ENCODE results near the gene DMGDH.

DMGDH gene

GRCh38 chr5:79062436-79062835, 7.0 kb downstream of the DMGDH start:
- no peak for DNase-seq (ENCODE audit: low spot score)

- no peak for DNase-seq (ENCODE audit: low spot score)
Observed at GRCh38 chr5:79059674-79060073, 9.8 kb downstream of the DMGDH start.

- no peak for DNase-seq (ENCODE audit: low spot score)
Observed at GRCh38 chr5:79056847-79057246, 12.6 kb downstream of the DMGDH start.

GRCh38 chr5:79055017-79055416, 14.5 kb downstream of the DMGDH start:
- no peak for DNase-seq (ENCODE audit: low spot score)

DNA sequence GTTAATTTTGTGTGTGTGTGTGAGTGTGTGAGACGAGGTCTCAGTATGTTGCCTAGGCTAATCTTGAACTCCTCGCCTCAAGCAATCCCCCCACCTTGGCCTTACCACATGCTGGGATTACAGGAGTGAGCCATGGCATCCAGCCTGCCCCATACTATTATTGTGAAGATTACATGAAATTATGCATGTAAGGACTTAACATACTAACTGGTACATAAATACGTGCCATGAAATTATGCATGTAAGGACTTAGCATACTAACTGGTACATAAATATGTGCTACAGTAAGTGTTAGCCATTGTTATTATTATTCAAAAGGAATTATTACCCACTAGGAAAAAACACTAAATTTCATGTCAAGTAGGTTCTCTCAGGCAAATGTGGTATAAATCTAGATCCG, 16.2 kb downstream of the DMGDH start:
- DNase-seq (ENCODE audit: low spot score), result no peak

DNA sequence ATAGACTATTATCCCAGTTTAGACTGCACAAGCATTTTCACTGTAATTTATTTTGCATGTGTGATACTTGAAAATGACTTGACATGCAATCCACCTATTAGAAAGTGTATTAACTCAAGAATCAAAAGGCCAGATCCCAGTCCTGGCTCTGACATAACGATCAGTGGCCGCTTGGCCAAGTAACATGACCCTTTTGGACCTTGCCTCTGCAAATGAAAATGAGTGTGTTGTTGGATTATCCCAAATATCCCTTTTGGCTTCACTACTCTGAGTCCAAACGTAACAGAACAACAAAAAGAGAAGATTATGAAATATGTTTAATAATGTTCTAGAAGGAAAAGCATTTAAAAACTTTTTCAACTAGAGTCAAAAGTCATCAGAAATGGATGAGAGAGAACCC, 19.0 kb downstream of the DMGDH start:
- DNase-seq (ENCODE audit: low spot score), result no peak

- DNase-seq (ENCODE audit: low spot score), result no peak
Observed at GRCh38 chr5:79048437-79048836, 21.0 kb downstream of the DMGDH start.

- DNase-seq (ENCODE audit: low spot score), result no peak
Observed at GRCh38 chr5:79047199-79047598, 22.3 kb downstream of the DMGDH start.

GRCh38 chr5:79042188-79042587, 27.3 kb downstream of the DMGDH start:
- DNase-seq (ENCODE audit: low spot score), result no peak

DNA sequence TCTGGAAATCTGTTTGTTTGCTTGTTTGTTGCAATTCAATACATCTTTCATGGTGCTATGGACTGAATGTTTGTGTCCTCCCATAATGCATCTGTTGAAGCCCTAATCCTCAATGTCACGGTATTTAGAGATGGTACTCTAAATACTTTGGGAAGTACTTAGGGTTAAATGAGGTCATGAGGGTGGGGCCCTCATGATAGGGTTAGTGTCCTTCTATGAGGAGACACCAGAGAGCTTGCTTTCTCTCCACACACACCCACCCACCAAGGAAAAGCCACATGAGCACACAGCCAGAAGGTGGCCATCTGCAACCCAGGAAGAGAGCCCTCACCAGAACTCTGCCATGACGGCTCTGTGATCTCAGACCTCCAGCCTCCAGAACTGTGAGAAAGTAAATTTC, 32.7 kb downstream of the DMGDH start:
- no peak for DNase-seq (ENCODE audit: low spot score)

GRCh38 chr5:79035237-79035636, 34.2 kb downstream of the DMGDH start:
- no peak for DNase-seq (ENCODE audit: low spot score)

DNA sequence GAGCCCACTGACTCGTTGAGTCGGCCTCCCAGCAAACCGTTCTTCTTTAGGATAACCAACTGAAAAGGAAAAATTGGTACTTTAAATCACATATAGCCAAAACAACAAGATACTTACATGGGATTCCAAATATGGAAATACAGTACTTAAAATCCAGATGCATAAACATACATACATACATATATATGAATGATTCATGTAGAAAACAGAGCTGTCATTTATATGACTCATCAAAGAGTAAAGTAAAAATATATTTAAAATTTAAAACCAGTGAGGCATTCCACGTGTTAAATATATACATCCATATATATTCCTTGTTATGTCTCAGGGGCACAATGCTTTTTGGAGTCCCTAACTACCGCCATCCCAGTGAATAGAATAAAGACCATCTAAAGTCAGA, 36.7 kb downstream of the DMGDH start:
- no peak for DNase-seq (ENCODE audit: low spot score)

DNA sequence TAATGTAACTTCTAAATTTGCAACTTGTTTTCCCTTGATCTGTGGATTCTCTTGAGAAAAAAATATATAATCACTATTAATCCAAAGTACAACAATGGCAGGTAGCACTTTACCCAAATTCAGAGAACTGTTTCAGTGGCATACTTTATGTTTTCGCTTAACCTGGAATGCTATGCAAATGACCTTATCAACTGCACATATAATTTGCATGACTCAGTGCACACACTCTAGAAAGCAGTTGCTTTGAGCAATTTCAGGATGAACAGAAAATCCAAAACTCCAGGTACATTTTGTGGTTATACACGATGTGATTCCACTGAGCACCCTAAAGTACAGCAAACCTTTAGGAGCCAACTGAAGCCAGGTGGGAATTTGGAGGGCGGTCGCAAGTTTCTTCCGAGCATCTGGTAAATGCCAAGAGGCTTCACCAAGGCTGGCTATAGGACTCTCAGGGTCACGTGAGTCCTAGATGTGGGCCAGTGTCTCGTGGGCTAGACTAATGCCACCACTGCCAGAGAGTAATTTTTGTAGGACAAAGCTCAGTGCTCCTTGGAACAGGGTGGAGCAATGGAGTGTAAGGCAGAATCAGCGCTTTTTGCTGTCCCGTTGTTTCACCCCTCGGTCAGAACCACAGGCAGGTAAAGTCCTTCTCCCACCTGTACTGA, 37.3 kb downstream of the DMGDH start:
- DNase-seq (ENCODE audit: low spot score), result no peak

DNA sequence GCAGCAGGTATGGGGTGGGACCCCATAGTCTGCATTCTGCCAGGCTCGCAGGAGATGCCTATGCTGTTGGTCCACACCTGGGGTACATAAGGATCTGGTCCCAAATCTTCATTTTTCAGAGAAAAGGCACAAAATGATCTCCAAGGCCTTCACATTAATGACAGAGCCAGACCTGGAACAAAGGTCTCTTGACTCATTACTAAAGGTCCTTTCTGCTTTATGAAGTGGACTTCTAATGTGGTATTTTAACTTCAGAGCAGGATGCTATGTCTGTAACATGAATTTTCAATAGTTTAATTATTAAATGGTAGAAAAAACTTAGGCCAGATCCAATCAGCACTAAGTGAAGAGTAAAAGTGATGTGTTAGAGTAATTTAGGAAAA, 38.0 kb downstream of the DMGDH start:
- DNase-seq (ENCODE audit: low spot score), result no peak

DNA sequence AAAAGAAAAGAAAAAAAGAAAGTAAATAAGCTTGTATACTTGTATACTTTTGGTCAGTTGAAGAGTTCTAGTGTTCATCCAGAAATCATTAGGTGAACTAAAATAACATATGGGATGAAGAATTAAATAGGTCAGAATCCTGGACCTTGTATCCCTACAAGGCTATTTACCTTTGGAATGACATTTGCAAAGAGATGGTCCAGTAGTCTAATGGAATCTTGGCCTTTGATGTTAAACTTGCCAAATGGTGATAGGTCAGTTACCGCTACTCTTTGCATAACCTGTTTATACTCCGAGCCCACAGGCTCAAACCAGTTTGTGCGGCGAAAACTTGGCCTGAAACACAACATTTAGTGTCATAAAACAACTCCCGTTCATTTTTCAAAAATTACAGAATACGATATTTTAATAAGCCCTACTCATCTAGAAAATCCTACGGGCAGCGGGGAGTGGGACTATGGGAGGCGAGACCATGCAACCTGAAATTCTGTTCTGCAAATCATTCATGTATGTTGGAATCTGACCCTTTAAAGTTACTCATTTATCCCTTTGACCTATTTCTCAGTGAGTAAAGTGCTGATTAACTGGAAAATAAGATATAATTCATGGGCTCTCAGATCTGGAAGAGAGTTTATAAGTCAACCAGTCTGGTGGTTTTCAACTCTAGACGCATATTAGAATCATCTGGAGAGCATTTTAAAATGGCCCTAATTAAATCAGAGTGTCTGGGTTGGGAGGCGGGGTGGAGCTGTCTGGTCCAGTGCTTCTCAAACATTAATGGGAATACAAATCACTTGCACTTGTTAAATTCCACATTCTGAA, 38.6 kb downstream of the DMGDH start:
- DNase-seq (ENCODE audit: low spot score), result no peak

DNA sequence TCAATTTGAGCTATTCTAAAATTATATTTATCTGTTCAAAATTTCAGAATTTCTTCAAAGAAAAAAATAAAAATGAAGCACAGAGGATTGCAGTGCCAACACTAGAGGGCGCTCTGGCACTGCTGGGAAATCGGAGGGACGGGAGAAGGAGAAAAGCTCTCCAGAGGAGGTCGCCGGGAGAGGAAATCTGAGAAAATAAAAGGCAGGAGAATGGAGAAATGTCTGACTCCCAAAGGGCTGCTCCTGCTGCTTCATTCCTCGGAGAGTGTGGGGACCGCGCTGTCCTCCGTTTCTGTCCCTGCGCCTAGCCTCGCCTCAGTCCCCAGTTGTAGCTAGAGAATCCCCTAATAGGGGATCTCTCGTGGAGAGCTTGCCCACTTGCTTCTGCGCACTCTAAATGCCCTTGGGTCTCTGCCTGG, 44.4 kb downstream of the DMGDH start:
- DNase-seq (ENCODE audit: low spot score), result peak; percentile 44

- DNase-seq (ENCODE audit: low spot score), result no peak
Observed at GRCh38 chr5:79023947-79024346, 45.5 kb downstream of the DMGDH start.

GRCh38 chr5:79023348-79023747, 46.1 kb downstream of the DMGDH start:
- no peak for DNase-seq (ENCODE audit: low spot score)

- DNase-seq (ENCODE audit: low spot score), result no peak
Observed at GRCh38 chr5:79022771-79023170, 46.7 kb downstream of the DMGDH start.

- no peak for DNase-seq (ENCODE audit: low spot score)
Observed at GRCh38 chr5:79021753-79022152, 47.7 kb downstream of the DMGDH start.

GRCh38 chr5:79020861-79021561, 48.5 kb downstream of the DMGDH start:
- DNase-seq (ENCODE audit: low spot score), result peak; percentile 71

DNA sequence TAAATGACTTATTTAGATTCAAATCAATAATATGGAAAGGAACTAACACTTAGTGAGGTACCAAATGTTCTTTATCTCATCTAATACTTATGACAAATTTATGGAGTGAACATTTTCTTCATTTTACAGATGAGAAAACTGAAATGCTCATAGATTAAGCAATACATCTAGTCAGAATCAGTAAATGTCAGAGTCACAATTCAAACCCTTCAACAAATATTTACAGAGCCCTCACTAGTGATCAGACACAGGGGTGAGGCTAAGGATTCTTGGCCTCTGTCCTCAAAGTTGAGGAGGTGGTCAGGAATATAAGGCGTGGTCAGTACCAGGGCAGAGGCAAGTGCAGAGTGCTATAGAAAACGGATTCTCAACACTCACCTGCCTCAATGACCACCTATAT, 54.8 kb downstream of the DMGDH start:
- DNase-seq (ENCODE audit: low spot score), result no peak

- DNase-seq (ENCODE audit: low spot score), result no peak
Observed at GRCh38 chr5:79011869-79012268, 57.6 kb downstream of the DMGDH start.

Data from kidney capillary endothelial cell (primary cell).